ENCODE data around the gene OVCA2.

GRCh38 chr17:2023256-2023655 lies 18.6 kb upstream of the OVCA2 start:
- TF ChIP-seq POLR2AphosphoS5 (IDR thresholded peaks at IDR 0.05; ENCODE audit: borderline replicate concordance, low read depth, low read length) (no peak), EZH2 (IDR thresholded peaks at IDR 0.05) (no peak)
